Measurements from ENCODE around the gene LLGL1.
"Not testable (repeated sequence)": the region's sequence is repeated elsewhere in the genome, so short reads cannot be mapped to it uniquely, and the experiment has no call there.

The LLGL1 gene

GRCh38 chr17:18194804-18195203, 30.6 kb upstream of the LLGL1 start:
- DNase-seq: no peak

DNA sequence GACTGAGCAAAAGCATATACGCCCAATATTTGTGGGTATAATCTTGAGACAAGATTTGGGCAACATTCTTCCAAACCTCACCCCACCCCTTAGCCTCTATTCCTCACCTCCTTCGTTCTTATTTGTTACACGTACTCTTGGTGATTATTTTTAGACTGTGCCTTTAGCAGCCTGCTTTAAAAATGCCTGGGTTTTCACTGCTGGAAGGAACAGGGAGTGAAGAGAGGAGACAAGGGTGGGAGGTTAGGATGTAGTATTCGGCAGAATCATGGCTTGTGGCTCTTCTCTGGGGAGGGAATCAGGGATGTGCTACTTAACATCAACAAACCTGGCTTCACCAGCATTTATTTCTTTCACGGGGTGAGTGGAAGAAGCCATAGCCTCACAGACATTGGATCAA, 30.2 kb upstream of the LLGL1 start:
- no peak for DNase-seq

DNA sequence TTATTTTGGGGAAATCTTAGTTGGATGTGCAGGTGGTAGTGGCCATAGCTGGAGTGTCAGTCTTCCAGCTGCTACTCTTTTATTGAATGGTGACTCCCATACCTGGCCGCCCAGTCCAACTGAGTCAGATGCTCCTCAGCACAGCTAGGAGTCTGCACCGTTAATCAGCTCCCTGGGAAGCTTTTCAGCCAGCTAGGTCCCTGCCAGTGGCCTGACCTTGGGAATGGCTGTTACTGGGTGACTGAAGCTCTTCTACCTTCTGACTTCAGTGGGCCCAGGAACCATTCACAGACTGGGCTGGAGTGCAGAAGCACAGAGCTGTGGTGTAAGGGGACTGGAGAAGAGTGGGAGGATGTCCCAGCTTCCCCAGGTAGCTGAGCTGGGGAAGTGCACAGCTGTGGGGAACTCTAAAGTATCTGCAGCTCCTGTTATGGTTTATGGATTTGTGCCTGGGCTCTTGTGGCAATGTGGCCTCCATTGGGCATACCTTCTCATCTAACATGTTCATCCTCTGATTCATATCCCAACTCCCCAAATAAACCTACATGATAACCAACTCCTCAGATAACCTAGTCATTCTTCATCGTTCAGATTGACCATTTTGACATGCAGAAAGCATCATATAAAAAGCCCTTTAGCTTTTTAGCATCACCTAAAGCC, 27.8 kb upstream of the LLGL1 start:
- DNase-seq: no peak

GRCh38 chr17:18198530-18198929, 26.9 kb upstream of the LLGL1 start:
- no peak for DNase-seq

DNA sequence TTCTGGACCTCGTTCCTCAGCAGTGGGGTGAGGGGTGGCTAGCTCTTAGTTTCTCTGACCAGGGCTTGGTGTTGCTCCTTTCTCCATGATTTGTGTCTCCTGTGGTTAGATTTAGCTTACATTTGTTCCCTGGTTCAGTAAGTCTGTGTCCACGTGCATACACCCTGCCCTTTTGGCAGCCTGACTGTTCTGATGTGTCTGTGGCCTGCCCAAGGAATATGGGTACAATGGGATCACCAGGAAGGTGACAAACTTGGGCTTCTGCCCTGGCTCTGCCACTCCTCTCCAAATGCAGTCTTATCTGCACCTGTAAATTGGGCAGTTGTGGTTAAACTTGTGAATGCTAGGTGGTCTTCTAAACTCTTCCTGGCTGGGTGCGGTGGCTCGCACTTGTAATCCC, 24.3 kb upstream of the LLGL1 start:
- DNase-seq: no peak

DNA sequence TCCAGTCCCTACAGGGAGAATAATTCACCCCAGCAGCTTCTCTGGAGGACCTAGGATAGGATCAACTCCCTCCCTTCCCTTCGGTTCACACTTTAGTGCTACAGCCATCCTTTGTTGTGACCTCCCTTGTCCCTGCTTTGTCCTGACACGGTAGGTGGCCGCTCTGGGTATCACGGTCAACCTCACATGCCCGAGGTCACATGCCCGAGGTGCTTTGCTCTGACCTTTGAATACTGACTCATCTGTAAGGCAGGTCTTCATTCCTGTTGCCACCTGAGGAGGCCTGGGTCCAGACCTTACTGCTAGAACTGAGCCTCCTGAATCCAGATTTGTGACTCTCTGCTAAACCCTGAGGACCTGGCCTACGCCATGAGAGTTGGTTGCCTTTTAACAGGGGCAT, 22.1 kb upstream of the LLGL1 start:
- no peak for DNase-seq

GRCh38 chr17:18205861-18206260, 19.6 kb upstream of the LLGL1 start:
- DNase-seq: no peak

- DNase-seq: no peak
These were observed 18.5 kb upstream of the LLGL1 start for GRCh38 chr17:18206962-18207361.

DNA sequence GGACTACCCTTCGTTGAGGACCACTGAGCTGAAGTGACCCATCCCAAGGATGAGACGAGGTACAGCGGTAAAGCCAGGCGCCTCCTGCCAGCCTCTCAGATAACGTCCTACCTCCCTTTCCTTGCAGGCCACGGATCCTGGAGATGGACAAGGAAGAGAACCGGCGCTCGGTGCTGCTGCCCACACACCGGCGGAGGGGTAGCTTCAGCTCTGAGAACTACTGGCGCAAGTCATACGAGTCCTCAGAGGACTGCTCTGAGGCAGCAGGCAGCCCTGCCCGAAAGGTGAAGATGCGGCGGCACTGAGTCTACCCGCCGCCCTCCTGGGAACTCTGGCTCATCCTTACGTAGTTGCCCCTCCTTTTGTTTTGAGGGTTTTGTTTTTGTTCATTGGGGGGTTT, 17.3 kb upstream of the LLGL1 start:
- no peak for DNase-seq

DNA sequence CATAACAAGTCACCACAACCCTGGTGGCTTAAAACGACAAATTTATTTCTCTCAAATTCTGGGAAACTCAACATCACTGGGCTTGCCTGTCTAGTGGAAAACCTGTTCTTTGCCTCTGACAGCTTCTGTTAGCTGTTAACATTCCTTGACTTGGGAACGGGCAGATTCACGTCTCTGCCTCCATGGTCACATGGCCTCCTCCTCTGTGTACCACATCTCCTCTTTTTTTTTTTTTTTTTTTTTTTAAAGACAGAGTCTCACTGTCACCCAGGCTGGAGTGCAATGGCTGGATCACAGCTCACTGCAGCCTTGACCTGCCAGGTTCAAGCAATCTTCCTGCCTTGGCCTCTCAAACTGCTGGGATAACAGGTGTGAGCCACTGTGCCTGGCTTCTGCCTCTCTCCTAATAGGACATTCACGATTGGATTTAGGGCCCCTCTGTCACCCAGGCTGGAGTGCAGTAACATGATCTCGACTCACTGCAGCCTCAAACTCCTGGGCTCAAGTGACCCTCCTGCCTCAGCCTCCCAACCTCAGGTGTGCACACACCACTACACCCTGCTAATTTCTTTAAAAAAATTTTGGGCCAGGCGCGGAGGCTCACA, 11.7 kb upstream of the LLGL1 start:
- DNase-seq: no peak

GRCh38 chr17:18216906-18217305, 8.5 kb upstream of the LLGL1 start:
- DNase-seq: not testable (repeated sequence)

GRCh38 chr17:18217412-18218015, 7.9 kb upstream of the LLGL1 start:
- peak; percentile 84 for DNase-seq

GRCh38 chr17:18218756-18219415, 6.5 kb upstream of the LLGL1 start:
- DNase-seq: no peak

DNA sequence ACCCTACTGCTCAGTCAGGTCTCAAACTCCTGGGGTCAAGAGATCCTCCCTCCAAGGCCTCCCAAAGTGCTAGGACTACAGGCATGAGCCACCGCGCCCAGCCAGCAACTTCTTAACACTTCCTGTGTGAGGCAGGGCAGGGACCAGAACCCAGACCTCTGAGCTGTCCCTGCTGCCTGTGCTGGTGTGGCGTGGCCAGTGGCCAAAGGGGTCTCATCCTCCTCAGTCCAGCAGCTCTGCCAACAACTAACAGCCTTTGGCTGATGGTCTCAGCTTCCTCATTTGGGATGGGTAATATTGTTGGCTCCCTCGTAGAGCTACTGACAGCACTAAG, 1.4 kb upstream of the LLGL1 start:
- no peak for DNase-seq

DNA sequence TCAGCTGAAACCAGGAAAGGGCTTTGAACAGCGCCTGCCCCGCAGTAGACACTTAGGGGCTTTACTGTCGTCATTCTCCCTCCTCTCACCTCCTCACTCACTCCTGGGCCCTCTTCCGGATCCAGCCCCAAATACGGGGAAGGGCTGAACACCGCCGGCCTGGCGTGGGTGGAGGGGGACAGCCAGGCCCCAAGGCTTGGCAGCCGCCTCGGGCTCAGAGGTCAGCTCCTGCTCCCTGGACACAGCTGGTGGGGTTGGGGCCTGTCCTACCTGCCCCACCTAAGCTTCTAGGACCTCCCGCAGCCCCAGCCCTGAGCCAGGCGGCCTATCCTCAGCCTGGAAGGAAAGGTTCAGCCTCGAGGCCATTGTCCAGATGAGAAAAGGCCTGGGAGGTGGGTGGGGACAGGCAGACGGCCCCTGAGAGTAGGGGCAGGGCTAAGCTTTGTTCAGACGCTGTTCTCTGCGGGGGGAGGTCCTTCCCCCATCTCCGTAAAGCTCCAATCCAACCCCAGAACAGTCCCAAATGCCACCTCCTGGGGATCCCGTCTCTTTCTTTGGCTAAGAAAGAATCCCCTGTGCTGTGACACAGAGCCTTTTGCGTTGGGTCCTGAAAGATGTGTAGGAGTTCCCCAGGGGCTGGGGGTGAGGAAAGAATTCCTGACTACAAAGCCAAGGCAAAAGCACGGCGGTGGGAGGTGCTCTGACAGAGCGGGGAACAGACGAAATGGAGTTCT, 881 bp upstream of the LLGL1 start:
- no peak for DNase-seq

GRCh38 chr17:18225642-18226283, 328 bp downstream of the LLGL1 start:
- DNase-seq: no peak

- peak; percentile 22 for DNase-seq
These were observed 980 bp downstream of the LLGL1 start for GRCh38 chr17:18226284-18226945.

GRCh38 chr17:18227635-18228034, 2.2 kb downstream of the LLGL1 start:
- DNase-seq: no peak

GRCh38 chr17:18228176-18228682, 2.8 kb downstream of the LLGL1 start:
- DNase-seq: no peak

- DNase-seq: no peak
These were observed 3.8 kb downstream of the LLGL1 start for GRCh38 chr17:18229254-18229653.

GRCh38 chr17:18229771-18230170, 4.3 kb downstream of the LLGL1 start:
- DNase-seq: no peak
